Erythroblast (primary cell): ENCODE measurements around the gene SPACDR.

ENCODE experiments used
- GATA1 ChIP-seq: IDR thresholded peaks from 2 replicates; pipeline ENCODE4 v1.6.1; 2011; ENCODE audit warnings: low read depth, mild to moderate bottlenecking, control low read depth, low read length, moderate library complexity
- POLR2A ChIP-seq: IDR thresholded peaks from 2 replicates; pipeline ENCODE4 v1.6.1; 2011; ENCODE audit warnings: mild to moderate bottlenecking, low read length

DNA sequence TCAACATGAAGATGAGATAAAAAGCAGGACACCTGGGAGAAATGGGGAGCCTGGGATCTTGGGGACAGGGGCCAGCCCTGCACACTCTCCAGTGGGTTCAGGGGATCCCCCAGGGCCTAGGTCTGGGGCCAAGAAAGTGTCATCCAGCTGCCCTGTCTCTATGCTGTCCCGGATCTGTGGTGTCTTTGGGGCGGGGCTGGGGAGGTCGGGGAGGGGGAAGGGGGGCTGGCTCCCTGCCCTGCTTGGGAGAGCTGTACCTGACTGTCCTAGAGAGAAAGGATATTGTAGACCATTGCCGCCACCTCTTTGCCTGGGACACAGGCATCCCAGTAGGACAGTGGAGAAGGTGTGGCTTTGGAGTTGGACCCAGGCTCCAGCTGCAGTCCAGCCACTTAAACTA, 7.0 kb upstream of the SPACDR start:
- TF ChIP-seq POLR2A: no peak
- no peak for TF ChIP-seq GATA1
